Fibroblast of lung (primary cell): Measurements from ENCODE around the gene RERE.

Experiments used
- EZH2 ChIP-seq: IDR thresholded peaks from 2 replicates; pipeline ENCODE4 v1.5.1; 2012; ENCODE audit warnings: low read length, control low read depth, mild to moderate bottlenecking; ENCODE audit errors: missing control alignments
- TF ChIP-seq, protein P1 (sequence below), 2 donors: IDR thresholded peaks in 1 of 2; conservative IDR thresholded peaks in 1 of 2; 1 replicate in 1 of 2; 2 replicates in 1 of 2; pipeline ENCODE4 v1.5.1; 2011 to 2012; ENCODE audit warnings: low read length in 2 of 2, control low read depth in 1 of 2, inconsistent platforms in 1 of 2, low read depth in 1 of 2, mild to moderate bottlenecking in 1 of 2

DNA sequence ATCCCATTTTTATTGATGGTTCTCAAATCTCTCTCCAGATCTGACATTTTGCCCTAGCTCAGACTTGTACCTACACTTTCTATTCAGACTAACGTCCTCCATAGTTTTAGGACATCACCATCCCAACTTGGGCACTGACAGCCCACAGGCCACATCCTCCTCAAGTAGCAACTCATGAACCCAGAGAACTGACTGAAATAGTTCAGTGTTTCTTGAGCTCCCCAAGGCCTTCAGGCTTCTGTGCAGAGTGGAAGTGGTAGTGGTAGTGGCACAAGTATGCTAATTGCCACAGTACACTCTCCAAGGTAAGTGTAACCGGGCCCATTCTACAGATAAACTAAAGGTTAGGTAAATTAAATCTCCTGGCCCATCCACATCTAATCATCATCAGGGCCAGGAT lies 387.0 kb downstream of the RERE start:
- TF ChIP-seq, protein P1, sequence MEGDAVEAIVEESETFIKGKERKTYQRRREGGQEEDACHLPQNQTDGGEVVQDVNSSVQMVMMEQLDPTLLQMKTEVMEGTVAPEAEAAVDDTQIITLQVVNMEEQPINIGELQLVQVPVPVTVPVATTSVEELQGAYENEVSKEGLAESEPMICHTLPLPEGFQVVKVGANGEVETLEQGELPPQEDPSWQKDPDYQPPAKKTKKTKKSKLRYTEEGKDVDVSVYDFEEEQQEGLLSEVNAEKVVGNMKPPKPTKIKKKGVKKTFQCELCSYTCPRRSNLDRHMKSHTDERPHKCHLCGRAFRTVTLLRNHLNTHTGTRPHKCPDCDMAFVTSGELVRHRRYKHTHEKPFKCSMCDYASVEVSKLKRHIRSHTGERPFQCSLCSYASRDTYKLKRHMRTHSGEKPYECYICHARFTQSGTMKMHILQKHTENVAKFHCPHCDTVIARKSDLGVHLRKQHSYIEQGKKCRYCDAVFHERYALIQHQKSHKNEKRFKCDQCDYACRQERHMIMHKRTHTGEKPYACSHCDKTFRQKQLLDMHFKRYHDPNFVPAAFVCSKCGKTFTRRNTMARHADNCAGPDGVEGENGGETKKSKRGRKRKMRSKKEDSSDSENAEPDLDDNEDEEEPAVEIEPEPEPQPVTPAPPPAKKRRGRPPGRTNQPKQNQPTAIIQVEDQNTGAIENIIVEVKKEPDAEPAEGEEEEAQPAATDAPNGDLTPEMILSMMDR (conservative IDR thresholded peaks at IDR 0.05 in 1 of 2, IDR thresholded peaks at IDR 0.05 in 1 of 2; ENCODE audit: low read depth in 1 of 2, low read length in 2 of 2): no peak
- TF ChIP-seq EZH2: no peak
